PFSK-1 (cell line): ENCODE results near the gene SMIM27.

Source experiments
- POLR2AphosphoS5 ChIP-seq: IDR thresholded peaks from 2 replicates; pipeline ENCODE4 v1.6.1; 2012; ENCODE audit warnings: low read depth, mild to moderate bottlenecking, control low read depth, low read length, moderate library complexity
- TF ChIP-seq, protein P1 (sequence below), 2 experiments: IDR thresholded peaks; 2 replicates each; pipeline versions ENCODE4 v1.6.1 to v1.8.0; 2011 to 2012; ENCODE audit warnings: low read depth in 2 of 2, low read length in 2 of 2, control low read depth in 1 of 2, inconsistent platforms in 1 of 2, mild to moderate bottlenecking in 1 of 2, moderate library complexity in 1 of 2; ENCODE audit not compliant: insufficient read depth in 1 of 2

DNA sequence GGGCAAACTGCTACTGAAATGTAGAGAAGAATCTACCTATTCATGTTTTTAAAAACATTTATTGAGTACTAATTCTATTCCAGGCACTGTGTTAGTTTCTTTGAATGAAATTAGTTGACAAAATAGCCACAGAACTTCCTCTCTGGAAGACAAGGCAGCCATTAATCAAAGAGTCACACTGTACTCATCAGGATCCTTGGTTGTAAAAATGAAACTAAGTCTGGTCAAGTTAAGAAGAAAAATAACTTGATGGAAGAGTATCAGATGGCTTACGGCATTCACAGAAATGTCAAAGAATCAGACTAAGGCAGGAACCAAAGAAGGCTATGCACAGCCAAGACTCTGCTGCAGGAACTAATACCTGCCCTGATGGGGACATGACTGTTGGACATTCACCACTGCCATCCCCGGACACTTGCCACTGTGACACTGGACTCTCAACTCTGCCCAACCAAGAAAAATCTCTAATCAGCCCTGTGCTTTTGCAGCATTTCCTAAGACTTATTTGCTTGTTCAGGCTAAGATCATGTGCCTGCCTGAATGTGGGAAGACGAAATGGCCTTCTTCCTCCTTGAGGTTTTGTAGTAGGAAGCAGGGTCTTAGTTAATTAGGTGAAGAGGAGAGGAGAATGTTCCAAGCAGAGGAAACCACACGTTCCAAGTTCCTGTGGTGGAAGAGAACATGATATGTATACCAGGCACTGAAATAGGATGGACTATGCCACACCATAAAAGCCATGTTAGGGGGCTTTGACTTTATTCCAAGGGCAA, 44.2 kb downstream of the SMIM27 start:
- TF ChIP-seq POLR2AphosphoS5 = no peak
- TF ChIP-seq, protein P1, sequence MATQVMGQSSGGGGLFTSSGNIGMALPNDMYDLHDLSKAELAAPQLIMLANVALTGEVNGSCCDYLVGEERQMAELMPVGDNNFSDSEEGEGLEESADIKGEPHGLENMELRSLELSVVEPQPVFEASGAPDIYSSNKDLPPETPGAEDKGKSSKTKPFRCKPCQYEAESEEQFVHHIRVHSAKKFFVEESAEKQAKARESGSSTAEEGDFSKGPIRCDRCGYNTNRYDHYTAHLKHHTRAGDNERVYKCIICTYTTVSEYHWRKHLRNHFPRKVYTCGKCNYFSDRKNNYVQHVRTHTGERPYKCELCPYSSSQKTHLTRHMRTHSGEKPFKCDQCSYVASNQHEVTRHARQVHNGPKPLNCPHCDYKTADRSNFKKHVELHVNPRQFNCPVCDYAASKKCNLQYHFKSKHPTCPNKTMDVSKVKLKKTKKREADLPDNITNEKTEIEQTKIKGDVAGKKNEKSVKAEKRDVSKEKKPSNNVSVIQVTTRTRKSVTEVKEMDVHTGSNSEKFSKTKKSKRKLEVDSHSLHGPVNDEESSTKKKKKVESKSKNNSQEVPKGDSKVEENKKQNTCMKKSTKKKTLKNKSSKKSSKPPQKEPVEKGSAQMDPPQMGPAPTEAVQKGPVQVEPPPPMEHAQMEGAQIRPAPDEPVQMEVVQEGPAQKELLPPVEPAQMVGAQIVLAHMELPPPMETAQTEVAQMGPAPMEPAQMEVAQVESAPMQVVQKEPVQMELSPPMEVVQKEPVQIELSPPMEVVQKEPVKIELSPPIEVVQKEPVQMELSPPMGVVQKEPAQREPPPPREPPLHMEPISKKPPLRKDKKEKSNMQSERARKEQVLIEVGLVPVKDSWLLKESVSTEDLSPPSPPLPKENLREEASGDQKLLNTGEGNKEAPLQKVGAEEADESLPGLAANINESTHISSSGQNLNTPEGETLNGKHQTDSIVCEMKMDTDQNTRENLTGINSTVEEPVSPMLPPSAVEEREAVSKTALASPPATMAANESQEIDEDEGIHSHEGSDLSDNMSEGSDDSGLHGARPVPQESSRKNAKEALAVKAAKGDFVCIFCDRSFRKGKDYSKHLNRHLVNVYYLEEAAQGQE (IDR thresholded peaks at IDR 0.05; ENCODE audit: insufficient read depth in 1 of 2, low read depth in 2 of 2, low read length in 2 of 2) = no peak
